ENCODE data around the gene HTR7. TPM values are rescaled to one million over a fixed set of nuclear protein-coding genes. Genes with fewer than 3 reads are reported as not detected.
"Not testable (repeated sequence)": the region's sequence is repeated elsewhere in the genome, so short reads cannot be mapped to it uniquely, and the experiment has no call there.

Gene HTR7
- total RNA-seq, 1 donor from 2014 or later = 0.64 TPM

DNA sequence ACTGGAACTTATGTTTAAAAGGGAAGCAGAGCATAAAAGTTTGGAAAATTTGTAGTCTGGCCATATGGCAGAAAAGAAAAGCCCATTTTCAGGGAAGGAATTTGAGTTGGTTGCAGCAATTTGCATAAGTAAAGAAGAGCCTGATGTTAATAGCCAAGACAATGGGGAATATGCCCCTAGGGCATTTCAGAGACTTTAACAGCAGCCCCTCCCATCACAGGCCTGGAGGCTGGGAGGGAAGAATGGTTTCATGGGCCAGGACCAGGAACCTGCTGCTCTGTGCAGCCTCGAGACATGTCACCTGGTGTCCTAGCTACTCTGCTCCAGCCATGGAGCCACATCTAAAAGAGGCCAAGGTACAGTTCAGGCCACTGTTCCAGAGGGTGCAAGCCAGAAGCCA is 35.3 kb downstream of the HTR7 start:
- no peak for ATAC-seq
- H3K36me3 ChIP-seq = no peaks in the 10 kb centered on the region
- H3K27me3 ChIP-seq = no peaks in the 10 kb centered on the region
- H3K4me1 ChIP-seq = no peaks in the 10 kb centered on the region
- H3K9me3 ChIP-seq = no peaks in the 10 kb centered on the region
- no peak overlapping the region for H3K4me3 ChIP-seq
- TF ChIP-seq, protein P1, sequence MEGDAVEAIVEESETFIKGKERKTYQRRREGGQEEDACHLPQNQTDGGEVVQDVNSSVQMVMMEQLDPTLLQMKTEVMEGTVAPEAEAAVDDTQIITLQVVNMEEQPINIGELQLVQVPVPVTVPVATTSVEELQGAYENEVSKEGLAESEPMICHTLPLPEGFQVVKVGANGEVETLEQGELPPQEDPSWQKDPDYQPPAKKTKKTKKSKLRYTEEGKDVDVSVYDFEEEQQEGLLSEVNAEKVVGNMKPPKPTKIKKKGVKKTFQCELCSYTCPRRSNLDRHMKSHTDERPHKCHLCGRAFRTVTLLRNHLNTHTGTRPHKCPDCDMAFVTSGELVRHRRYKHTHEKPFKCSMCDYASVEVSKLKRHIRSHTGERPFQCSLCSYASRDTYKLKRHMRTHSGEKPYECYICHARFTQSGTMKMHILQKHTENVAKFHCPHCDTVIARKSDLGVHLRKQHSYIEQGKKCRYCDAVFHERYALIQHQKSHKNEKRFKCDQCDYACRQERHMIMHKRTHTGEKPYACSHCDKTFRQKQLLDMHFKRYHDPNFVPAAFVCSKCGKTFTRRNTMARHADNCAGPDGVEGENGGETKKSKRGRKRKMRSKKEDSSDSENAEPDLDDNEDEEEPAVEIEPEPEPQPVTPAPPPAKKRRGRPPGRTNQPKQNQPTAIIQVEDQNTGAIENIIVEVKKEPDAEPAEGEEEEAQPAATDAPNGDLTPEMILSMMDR (IDR thresholded peaks at IDR 0.05) = no peak
- no peak overlapping the region for H3K27ac ChIP-seq
- intact Hi-C loops (cut with DNase I) = no loop called here
- no peak for DNase-seq

DNA sequence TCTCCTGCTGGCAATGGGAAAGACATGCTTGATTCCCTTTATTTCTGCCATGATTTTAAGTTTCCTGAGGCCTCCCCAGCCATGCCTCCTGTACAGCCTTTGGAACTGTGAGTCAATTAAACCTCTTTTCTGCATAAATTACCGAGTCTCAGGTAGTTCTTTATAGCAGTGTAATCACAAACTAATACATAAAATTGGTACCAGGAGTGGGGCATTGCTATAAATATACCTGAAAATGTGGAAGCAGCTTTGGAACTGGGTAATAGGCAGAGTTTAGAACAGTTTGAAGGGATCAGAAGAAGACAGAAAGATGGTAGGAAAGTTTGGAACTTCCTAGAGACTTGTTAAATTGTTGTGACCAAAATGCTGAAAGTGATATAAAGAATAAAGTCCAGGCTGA is 36.0 kb downstream of the HTR7 start:
- ATAC-seq; H3K9me3 ChIP-seq; DNase-seq; H3K4me3 ChIP-seq; H3K36me3 ChIP-seq; intact Hi-C loops (cut with DNase I); H3K27me3 ChIP-seq; H3K4me1 ChIP-seq; H3K27ac ChIP-seq: not testable (repeated sequence)

DNA sequence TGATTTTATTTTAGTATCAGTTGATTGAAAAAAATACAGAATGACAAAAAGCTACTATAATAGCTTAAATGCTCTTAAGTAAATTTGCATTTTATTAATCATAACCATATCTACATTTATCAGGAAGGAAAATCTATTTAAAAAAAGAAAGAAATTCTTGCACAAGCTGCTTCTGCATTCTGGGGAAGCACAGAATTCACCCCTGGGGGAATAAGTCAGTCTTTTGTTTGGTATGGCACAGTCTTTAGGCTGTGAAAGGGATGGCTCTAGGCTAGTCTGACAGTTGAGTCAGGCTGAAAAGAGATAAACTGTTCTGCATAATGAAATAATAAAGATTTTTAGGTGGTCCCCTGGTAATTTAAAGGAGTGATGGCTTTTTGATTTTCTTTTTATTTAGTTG is 37.9 kb downstream of the HTR7 start:
- no peaks in the 10 kb centered on the region for H3K4me1 ChIP-seq
- no peaks in the 10 kb centered on the region for H3K36me3 ChIP-seq
- intact Hi-C loops (cut with DNase I) = no loop called here
- no peak for ATAC-seq
- no peak overlapping the region for H3K27ac ChIP-seq
- H3K27me3 ChIP-seq = no peaks in the 10 kb centered on the region
- TF ChIP-seq, protein P1 (IDR thresholded peaks at IDR 0.05) = no peak
- H3K9me3 ChIP-seq = no peaks in the 10 kb centered on the region
- no peak overlapping the region for H3K4me3 ChIP-seq
- no peak for DNase-seq

DNA sequence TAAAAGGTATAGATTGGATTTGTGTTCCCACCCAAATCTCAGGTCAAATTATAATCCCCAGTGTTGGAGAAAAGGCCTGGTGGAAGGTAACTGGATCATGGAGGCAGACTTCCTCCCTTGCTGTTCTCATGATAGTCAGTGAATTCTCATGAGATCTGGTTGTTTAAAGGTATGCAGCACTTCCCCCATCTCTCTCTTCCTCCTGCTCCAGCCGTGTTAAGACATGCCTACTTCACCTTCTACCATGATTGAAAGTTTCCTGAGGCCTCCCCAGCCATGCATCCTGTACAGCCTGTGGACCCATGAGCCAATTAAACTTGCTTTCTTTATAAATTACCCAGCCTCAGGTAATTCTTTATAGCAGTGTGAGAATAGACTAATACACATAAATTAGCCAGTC is 39.1 kb downstream of the HTR7 start:
- Histone ChIP-seq H3K27me3 (no peaks in the 10 kb centered on the region), H3K9me3 (no peaks in the 10 kb centered on the region), H3K27ac (no peak overlapping the region), H3K4me3 (no peak overlapping the region), H3K36me3 (no peaks in the 10 kb centered on the region), H3K4me1 (no peaks in the 10 kb centered on the region)
- DNase-seq (no peak), ATAC-seq (no peak)
- TF ChIP-seq, protein P1 (IDR thresholded peaks at IDR 0.05) = no peak
- intact Hi-C loops (cut with DNase I) = no loop called here

DNA sequence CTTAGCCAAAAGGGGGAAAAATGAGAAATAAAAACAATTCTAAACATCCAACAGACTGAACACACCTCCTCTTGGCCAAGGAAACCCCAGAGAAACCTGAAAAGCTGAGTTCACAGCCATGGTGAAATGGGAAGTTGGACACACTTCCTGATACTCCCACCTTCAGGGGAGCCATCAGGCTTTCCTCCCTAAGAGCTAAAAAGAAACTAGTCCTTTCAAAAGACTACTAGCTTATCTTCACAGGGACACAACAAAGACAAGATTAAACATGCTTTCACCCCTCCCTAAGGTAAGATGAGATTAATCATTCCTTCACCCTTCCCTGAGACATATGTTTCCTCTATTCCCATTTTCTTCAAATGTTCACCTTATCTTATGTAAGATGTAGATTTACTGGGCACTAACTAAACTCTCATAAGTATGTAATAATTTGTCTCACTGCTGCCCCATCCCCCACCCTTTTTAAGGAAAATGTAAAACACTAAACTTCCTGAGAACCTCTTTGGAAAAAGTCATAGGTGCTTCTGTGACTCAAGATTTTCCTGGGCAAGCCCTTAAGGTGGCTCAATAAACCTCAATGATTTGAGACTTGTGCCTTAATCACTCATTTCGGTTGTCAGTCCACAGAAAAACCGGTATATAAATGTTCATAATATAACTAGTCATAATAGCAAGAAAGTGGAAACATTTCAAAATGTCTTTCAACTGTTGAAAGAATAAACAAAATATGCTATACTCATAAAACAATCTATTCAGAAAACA is 40.5 kb downstream of the HTR7 start:
- Histone ChIP-seq H3K4me1 (no peaks in the 10 kb centered on the region), H3K9me3 (no peaks in the 10 kb centered on the region), H3K36me3 (no peaks in the 10 kb centered on the region), H3K4me3 (no peak overlapping the region), H3K27me3 (no peaks in the 10 kb centered on the region), H3K27ac (no peak overlapping the region)
- intact Hi-C loops (cut with DNase I) = no loop called here
- no peak for DNase-seq
- no peak for ATAC-seq
- TF ChIP-seq, protein P1 (IDR thresholded peaks at IDR 0.05) = no peak

DNA sequence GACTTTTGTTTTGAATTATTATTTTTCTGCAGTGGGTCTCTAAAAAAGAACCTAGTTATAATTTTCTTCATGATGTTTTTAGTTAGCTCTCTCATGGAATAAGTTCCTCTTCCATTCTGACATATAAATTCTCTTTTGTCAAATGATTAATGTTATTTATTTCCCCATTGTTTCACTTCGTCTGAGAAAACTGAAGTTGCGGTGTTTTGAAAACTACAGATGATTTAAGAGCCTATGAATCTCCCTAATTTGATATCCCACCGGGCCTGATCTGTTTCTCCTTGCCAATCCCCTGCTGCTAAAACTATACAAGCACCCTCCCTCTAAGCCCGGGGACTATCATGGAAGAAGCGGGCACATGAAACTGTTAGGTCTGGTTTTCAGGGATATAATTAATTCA is 41.4 kb downstream of the HTR7 start:
- no peak overlapping the region for H3K4me3 ChIP-seq
- H3K36me3 ChIP-seq = no peaks in the 10 kb centered on the region
- H3K4me1 ChIP-seq = no peaks in the 10 kb centered on the region
- no peak overlapping the region for H3K27ac ChIP-seq
- H3K27me3 ChIP-seq = no peaks in the 10 kb centered on the region
- TF ChIP-seq, protein P1 (IDR thresholded peaks at IDR 0.05) = no peak
- ATAC-seq = no peak
- no peak for DNase-seq
- intact Hi-C loops (cut with DNase I) = no loop called here
- H3K9me3 ChIP-seq = no peaks in the 10 kb centered on the region

All from upper lobe of right lung (tissue), 1 donor.